Bronchial epithelial cell (primary cell): ENCODE data around the gene ARL5C. TPM values are rescaled to one million over a fixed set of nuclear protein-coding genes. Genes with fewer than 3 reads are reported as not detected.
A peak's percentile ranks its signal among the peaks of the same experiment; 100 is the strongest.

ENCODE experiments used
- DNase-seq: peaks from one replicate; pipeline ENCODE4 v3.0.0-alpha.2; 2010; ENCODE audit warnings: low read depth
- FAIRE-seq: peaks from 2 replicates; lab custom pipeline; 2011; peaks lifted over from hg19 to GRCh38; lab: Jason Lieb, UNC
- H3K27me3 ChIP-seq: 2 replicates; pipeline ENCODE4 v1.5.1; 2011; ENCODE audit warnings: low read length; ENCODE audit not compliant: control insufficient read depth, insufficient read depth
- H3K36me3 ChIP-seq: 2 replicates; pipeline ENCODE4 v1.5.1; 2011; ENCODE audit warnings: low read length; ENCODE audit not compliant: control insufficient read depth, insufficient read depth
- H3K4me3 ChIP-seq: 2 replicates; pipeline ENCODE4 v1.5.1; 2011; ENCODE audit warnings: mild to moderate bottlenecking, low read depth, low read length, control low read depth
- total RNA-seq: library from RNA; depleted of rRNA; stranded (reverse); fragments of >200 nt; gene quantifications from 2 replicates; pipeline ENCODE4 v1.2.1, GENCODE V29; 2014
- TF ChIP-seq, protein P1 (sequence below): IDR thresholded peaks from 2 replicates; pipeline ENCODE4 v1.5.1; 2011; ENCODE audit warnings: mild to moderate bottlenecking, moderate library complexity, low read length, control low read depth, inconsistent platforms; ENCODE audit not compliant: insufficient read depth, severe bottlenecking

Gene ARL5C
- total RNA-seq, 1 donor from 2014 or later = not detected

DNA sequence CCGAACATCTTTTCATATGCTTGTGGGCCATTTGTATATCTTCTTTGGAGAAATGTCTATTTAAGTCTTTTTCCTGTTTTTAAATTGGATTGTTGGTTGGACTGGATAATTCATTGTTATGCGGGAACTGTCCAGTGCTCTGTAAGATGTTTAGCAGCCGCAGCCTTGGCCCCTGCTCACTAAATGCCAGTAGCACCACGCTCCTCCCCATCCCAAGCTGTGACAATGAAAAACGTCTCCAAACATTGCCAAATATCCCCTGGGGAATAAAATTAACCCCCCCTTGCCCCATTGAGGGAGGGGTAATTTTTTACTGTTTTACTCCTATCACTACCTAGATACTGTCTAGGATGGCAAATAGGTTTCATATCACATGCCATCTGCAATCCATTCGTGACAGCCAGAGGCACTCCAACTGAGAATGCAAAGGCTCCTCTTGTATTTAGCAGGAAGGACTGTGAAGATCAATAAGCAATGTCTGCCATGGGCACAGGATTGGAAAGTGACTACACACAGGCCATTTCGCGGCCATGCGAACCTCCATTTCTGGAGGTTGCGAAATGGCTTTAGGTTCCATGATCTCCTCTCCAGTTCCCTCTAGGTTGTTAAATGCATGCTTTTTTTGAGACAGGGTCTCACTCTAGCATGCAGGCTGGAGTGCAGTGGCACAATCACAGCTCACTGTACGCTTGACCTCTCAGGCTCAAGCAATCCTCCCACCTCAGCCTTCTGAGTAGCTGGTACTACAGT is 23.9 kb downstream of the ARL5C start:
- FAIRE-seq (peak; percentile 50), DNase-seq (no peak)

DNA sequence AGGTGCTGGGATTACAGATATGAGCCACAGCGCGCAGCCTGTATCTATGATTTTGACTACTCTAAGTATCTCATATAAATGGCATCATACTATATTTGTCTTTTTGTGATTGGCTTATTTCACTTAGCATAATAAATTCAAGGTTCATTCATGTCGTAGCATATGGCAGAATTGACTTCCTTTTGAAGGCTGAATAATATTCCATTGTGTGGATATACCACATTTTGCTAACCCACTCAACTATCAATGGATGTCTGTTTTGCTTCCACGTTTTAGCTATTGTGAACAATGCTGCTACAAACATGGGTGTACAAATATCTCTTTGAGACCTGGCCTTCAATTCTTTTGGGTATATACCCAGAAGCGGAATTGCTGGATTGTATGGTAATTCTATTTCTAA is 24.7 kb downstream of the ARL5C start:
- TF ChIP-seq, protein P1, sequence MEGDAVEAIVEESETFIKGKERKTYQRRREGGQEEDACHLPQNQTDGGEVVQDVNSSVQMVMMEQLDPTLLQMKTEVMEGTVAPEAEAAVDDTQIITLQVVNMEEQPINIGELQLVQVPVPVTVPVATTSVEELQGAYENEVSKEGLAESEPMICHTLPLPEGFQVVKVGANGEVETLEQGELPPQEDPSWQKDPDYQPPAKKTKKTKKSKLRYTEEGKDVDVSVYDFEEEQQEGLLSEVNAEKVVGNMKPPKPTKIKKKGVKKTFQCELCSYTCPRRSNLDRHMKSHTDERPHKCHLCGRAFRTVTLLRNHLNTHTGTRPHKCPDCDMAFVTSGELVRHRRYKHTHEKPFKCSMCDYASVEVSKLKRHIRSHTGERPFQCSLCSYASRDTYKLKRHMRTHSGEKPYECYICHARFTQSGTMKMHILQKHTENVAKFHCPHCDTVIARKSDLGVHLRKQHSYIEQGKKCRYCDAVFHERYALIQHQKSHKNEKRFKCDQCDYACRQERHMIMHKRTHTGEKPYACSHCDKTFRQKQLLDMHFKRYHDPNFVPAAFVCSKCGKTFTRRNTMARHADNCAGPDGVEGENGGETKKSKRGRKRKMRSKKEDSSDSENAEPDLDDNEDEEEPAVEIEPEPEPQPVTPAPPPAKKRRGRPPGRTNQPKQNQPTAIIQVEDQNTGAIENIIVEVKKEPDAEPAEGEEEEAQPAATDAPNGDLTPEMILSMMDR = no peak

More for the DNA sequence above, 23.9 kb downstream of the ARL5C start:
- TF ChIP-seq, protein P1 = no peak
- no peaks in the 10 kb centered on the region for H3K36me3 ChIP-seq
- H3K27me3 ChIP-seq = no peaks in the 10 kb centered on the region
- no peak overlapping the region for H3K4me3 ChIP-seq

GRCh38 chr17:39139561-39139960 is 26.4 kb downstream of the ARL5C start:
- TF ChIP-seq, protein P1 = no peak
- DNase-seq (no peak), FAIRE-seq (no peak)
- Histone ChIP-seq H3K4me3 (no peak overlapping the region), H3K27me3 (no peaks in the 10 kb centered on the region), H3K36me3 (no peaks in the 10 kb centered on the region)

More for the DNA sequence above, 24.7 kb downstream of the ARL5C start:
- H3K4me3 ChIP-seq = no peak overlapping the region
- FAIRE-seq = no peak
- no peak for DNase-seq
- no peaks in the 10 kb centered on the region for H3K27me3 ChIP-seq
- no peaks in the 10 kb centered on the region for H3K36me3 ChIP-seq

- no peaks in the 10 kb centered on the region for H3K27me3 ChIP-seq
- H3K36me3 ChIP-seq = no peaks in the 10 kb centered on the region
- H3K4me3 ChIP-seq = no peak overlapping the region
- FAIRE-seq (no peak), DNase-seq (peak; percentile 43)
- TF ChIP-seq, protein P1 = no peak
These were observed 26.8 kb downstream of the ARL5C start for GRCh38 chr17:39139161-39139511.

GRCh38 chr17:39138431-39139160 is 27.4 kb downstream of the ARL5C start:
- no peaks in the 10 kb centered on the region for H3K27me3 ChIP-seq
- H3K36me3 ChIP-seq = no peaks in the 10 kb centered on the region
- no peak for FAIRE-seq
- H3K4me3 ChIP-seq = no peak overlapping the region
- no peak for DNase-seq
- TF ChIP-seq, protein P1 = no peak
